ENCODE data around the gene USP49. TPM values are rescaled to one million over a fixed set of nuclear protein-coding genes. Genes with fewer than 3 reads are reported as not detected.
"Not testable (repeated sequence)": the region's sequence is repeated elsewhere in the genome, so short reads cannot be mapped to it uniquely, and the experiment has no call there.

Gene USP49
- total RNA-seq (2014; rRNA removed; shearing (Covaris generic)) (0.97 and 2.4 TPM in 2 replicates), polyA plus RNA-seq (2016; fragmentation: Nextera tagmentation; extraction: Ambion mirVana) (0.70 and 1.2 TPM in 2 replicates)

DNA sequence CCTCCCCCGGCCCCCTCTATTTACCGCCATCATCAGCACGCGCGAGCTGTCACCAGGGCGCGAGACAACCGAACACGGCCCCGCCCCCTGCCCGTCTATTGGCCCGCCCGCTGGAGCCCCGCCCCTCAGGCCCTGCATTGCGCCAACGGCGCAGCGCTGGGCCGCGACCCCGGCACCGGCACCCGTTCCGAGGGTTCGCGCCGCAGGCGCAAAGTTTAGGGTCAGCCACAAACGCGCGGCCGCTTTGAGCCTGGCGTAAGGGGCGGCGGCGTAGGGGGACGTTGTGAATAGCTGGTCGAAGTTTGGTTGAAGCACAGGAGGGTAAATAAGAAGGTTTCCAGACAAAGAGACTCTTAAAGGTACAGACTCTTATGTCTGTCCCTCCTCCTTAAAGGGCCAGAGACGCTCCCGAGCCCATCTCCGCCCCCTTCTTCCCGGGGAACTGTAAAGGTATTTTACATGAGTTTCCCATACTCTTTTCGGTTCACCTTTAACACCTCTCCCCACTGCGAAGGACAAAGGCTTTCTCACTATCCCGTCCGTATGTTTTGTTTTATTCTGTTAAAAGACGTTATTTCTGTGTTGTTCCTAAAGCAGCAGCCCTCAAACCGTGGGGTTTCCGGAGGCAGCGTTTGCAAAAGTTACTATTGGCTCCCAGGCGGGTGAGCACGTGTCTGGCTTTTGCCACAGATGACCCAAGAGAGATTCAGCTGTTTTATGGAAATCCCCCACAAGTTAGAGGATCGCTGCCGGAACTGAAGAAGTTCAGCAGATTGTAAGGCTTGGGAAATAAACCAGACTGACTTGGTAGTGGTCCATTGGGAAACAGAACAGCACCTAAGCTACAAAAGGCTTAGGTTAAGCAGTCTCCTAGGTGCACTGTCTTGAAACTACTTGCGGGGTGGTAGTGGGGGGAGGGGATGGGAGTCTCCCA, at the start of gene USP49:
TSS of gene USP49 (minus strand) at position 76 of the 934 bp plus-strand sequence. CDS start 88,392 bp downstream, outside the sequence.
- Histone ChIP-seq H3K36me3 (ENCODE audit: low read depth) (no peaks in the 10 kb centered on the region), H3K4me1 (ENCODE audit: insufficient read depth) (peaks cover 5% of the 10 kb centered on the region; the same call in 1 of the 2 replicates), H3K79me2 (ENCODE audit: insufficient read depth) (no peaks in the 10 kb centered on the region), H3K27ac (peak within 1 kb of the TSS; percentile 57), H2AFZ (peak within 1 kb of the TSS; percentile 89), H3F3A (ENCODE audit: insufficient read depth) (0 out of 2 replicates have a peak, but pooled peaks cover 13% of the 10 kb centered on the region), H4K20me1 (ENCODE audit: insufficient read depth) (no peaks in the 10 kb centered on the region), H3K9ac (peak within 1 kb of the TSS; percentile 81), H3K4me3 (peak within 1 kb of the TSS; percentile 95), H3K27me3 (replicated peaks; ENCODE audit: insufficient read depth) (no peaks in the 10 kb centered on the region), H3K4me2 (ENCODE audit: unreplicated experiment) (peak within 1 kb of the TSS; percentile 100), H3K9me3 (ENCODE audit: low read depth) (no peaks in the 10 kb centered on the region), H3K9me2 (ENCODE audit: insufficient read depth) (no peaks in the 10 kb centered on the region)
- in situ Hi-C loops (cut with MboI) = no loop called here
- 1% methylated on average over 40 to 55 of the region's 55 CpGs for WGBS, 2 experiments (ENCODE audit: low coverage in 1 of 2, low lambda C conversion rate in 2 of 2, missing lambda C conversion rate in 2 of 2)
- DNase-seq = peak; percentile 96
- no peak for TF ChIP-seq EZH2 (IDR thresholded peaks at IDR 0.05; ENCODE audit: insufficient read depth, poor library complexity, severe bottlenecking)
- TF ChIP-seq EZH2phosphoT487 (IDR thresholded peaks at IDR 0.05; ENCODE audit: insufficient read depth, low read depth) = no peak

DNA sequence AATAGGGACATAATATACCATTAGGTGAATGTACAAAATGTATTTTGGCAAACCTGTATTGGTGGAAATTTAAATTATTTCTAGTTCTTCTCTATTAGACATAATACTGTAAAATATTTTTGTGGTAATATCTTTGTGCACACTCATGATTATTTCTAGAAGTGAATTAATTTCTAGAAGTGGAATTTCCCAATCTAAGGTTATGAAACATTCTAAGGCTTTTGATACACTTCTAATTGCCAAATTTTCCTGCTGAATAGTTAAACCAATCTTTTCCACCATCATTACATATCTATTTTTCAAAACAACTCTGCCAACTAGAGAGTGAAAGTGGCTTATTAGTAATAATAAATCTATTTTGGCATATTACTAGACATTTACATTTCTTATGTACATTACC, 48.3 kb upstream of the USP49 start:
- Histone ChIP-seq H3F3A (ENCODE audit: insufficient read depth) (peaks cover 28% of the 10 kb centered on the region), H3K4me2 (ENCODE audit: unreplicated experiment) (no peak overlapping the region), H2AFZ (no peak overlapping the region), H3K4me3 (no peak overlapping the region), H3K27ac (no peak overlapping the region), H4K20me1 (ENCODE audit: insufficient read depth) (no peaks in the 10 kb centered on the region), H3K9ac (no peak overlapping the region), H3K36me3 (ENCODE audit: low read depth) (no peaks in the 10 kb centered on the region), H3K9me3 (ENCODE audit: low read depth) (no peaks in the 10 kb centered on the region), H3K79me2 (ENCODE audit: insufficient read depth) (peaks cover 30% of the 10 kb centered on the region), H3K27me3 (replicated peaks; ENCODE audit: insufficient read depth) (no peaks in the 10 kb centered on the region), H3K4me1 (ENCODE audit: insufficient read depth) (peaks cover 25% of the 10 kb centered on the region), H3K9me2 (ENCODE audit: insufficient read depth) (no peaks in the 10 kb centered on the region)
- in situ Hi-C loops (cut with MboI) = no loop called here
- DNase-seq = no peak
- no peak for TF ChIP-seq EZH2 (IDR thresholded peaks at IDR 0.05; ENCODE audit: insufficient read depth, poor library complexity, severe bottlenecking)

DNA sequence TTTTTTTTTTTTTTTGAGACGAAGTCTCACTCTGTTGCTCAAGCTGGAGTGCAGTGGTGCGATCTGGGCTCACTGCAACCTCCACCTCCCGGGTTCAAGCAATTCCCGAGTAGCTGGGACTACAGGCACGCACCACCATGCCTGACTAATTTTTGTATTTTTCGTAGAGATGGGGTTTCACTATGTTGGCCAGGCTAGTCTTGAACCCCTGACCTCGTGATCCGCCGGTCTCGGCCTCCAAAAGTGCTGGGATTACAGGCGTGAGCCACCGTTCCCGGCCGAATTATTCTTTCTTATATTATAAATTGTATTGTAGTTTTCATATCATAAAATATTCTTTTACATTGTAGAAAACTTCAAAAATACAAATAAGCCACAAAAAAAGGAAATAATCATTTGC, 47.7 kb upstream of the USP49 start:
- H3K27me3 ChIP-seq (replicated peaks; ENCODE audit: insufficient read depth); in situ Hi-C loops (cut with MboI); H3K4me3 ChIP-seq; H3K9ac ChIP-seq; H3K36me3 ChIP-seq (ENCODE audit: low read depth); H3K9me3 ChIP-seq (ENCODE audit: low read depth); H4K20me1 ChIP-seq (ENCODE audit: insufficient read depth); DNase-seq; H3K9me2 ChIP-seq (ENCODE audit: insufficient read depth): not testable (repeated sequence)
- Histone ChIP-seq H3F3A (ENCODE audit: insufficient read depth) (peaks cover 28% of the 10 kb centered on the region), H3K79me2 (ENCODE audit: insufficient read depth) (peaks cover 36% of the 10 kb centered on the region), H2AFZ (peak overlapping the region; percentile 88; the same call in 1 of the 2 replicates), H3K4me1 (ENCODE audit: insufficient read depth) (peaks cover 31% of the 10 kb centered on the region), H3K4me2 (ENCODE audit: unreplicated experiment) (peak overlapping the region; percentile 83), H3K27ac (peak overlapping the region; percentile 77; the same call in 1 of the 2 replicates)
- 89 to 91% methylated on average over 14 of the region's 14 CpGs for WGBS, 2 experiments (ENCODE audit: low coverage in 1 of 2, low lambda C conversion rate in 2 of 2, missing lambda C conversion rate in 2 of 2)

DNA sequence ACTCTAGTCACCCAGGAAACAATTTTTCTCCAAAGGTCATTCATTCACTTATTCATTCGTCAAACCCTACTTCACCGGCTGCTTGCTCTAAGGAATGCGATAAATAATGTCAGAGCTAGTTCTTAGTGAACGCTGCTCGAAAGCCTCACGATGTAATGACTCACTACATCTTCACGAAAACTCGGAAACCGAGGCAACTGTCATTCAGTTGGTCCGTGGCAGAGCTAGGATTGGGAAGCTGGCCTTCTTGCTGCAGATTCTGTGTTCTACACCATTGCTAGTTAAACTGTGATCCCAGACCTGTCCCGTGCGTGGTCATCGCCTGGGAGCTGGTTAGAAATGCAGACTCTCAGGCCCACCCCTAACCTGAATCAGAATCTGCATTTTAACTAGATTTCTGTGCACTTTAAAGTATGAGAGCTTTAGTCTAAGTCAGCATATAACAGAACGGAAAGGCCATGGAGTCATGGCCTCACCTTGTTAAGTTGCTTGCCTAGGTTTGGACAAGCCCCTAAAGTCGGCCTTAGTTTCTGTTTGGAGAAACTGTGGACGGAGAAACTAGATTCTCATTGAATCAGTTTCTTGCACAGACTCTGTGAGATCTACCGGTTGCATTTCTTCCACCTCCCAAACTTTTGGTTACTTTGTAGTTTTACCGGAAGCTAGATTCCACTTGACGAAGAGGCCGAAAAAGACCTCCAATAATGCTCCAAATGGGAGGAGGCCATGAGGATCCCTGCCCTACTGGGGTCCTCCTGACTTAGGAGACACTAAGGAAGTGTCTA, 47.1 kb upstream of the USP49 start:
- H3F3A ChIP-seq (ENCODE audit: insufficient read depth) = peaks cover 30% of the 10 kb centered on the region
- TF ChIP-seq EZH2 (IDR thresholded peaks at IDR 0.05; ENCODE audit: insufficient read depth, poor library complexity, severe bottlenecking) = no peak
- TF ChIP-seq EZH2phosphoT487 (IDR thresholded peaks at IDR 0.05; ENCODE audit: insufficient read depth, low read depth) = no peak
- peak overlapping the region; percentile 77 for H3K27ac ChIP-seq
- H4K20me1 ChIP-seq (ENCODE audit: insufficient read depth) = no peaks in the 10 kb centered on the region
- H3K4me1 ChIP-seq (ENCODE audit: insufficient read depth) = peaks cover 32% of the 10 kb centered on the region
- H3K4me3 ChIP-seq = peak overlapping the region; percentile 99
- H3K9ac ChIP-seq = peak overlapping the region; percentile 78
- in situ Hi-C loops (cut with MboI) = no loop called here
- no peaks in the 10 kb centered on the region for H3K27me3 ChIP-seq (replicated peaks; ENCODE audit: insufficient read depth)
- 24 to 25% methylated on average over 20 of the region's 20 CpGs for WGBS, 2 experiments (ENCODE audit: low coverage in 1 of 2, low lambda C conversion rate in 2 of 2, missing lambda C conversion rate in 2 of 2)
- no peaks in the 10 kb centered on the region for H3K9me3 ChIP-seq (ENCODE audit: low read depth)
- H2AFZ ChIP-seq = peak overlapping the region; percentile 88
- peaks cover 42% of the 10 kb centered on the region for H3K79me2 ChIP-seq (ENCODE audit: insufficient read depth)
- peak overlapping the region; percentile 83 for H3K4me2 ChIP-seq (ENCODE audit: unreplicated experiment)
- no peaks in the 10 kb centered on the region for H3K36me3 ChIP-seq (ENCODE audit: low read depth)
- no peaks in the 10 kb centered on the region for H3K9me2 ChIP-seq (ENCODE audit: insufficient read depth)
- peak; percentile 91 for DNase-seq

All from GM23248 (cell line).